ENCODE results near the gene ALDH16A1. TPM values are rescaled to one million over a fixed set of nuclear protein-coding genes. Genes with fewer than 3 reads are reported as not detected.

Gene ALDH16A1
- total and polyA plus RNA-seq, 2 donors (not counting 1 experiment from before 2014, with no cell fraction given), result 2.4 to 24.9 TPM

DNA sequence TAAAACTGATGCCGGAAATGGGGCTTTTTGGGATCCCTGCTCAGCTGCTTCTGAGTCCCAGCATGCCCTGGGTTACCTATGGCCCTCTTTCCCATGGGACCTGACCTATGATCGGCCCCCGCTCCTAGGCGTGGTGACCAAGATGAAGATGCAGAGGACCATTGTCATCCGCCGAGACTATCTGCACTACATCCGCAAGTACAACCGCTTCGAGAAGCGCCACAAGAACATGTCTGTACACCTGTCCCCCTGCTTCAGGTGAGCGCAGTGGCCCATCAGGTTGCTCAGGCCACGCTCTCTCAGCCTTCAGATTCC is 44.7 kb downstream of the ALDH16A1 start:
- H3K79me2 ChIP-seq (ENCODE audit: control insufficient read depth, insufficient read depth, low read length), result peaks cover 28% of the 10 kb centered on the region
- no peaks in the 10 kb centered on the region for H3K9me3 ChIP-seq (ENCODE audit: control insufficient read depth, insufficient read depth, low read depth, low read length)
- H2AFZ ChIP-seq (ENCODE audit: low read length), result no peak overlapping the region
- no peak for DNase-seq (ENCODE audit: low read depth in 2 of 2)
- H3K4me1 ChIP-seq (ENCODE audit: control insufficient read depth, extremely low read depth, insufficient read depth, low read length), result peaks cover 9% of the 10 kb centered on the region
- TF ChIP-seq, protein P1, sequence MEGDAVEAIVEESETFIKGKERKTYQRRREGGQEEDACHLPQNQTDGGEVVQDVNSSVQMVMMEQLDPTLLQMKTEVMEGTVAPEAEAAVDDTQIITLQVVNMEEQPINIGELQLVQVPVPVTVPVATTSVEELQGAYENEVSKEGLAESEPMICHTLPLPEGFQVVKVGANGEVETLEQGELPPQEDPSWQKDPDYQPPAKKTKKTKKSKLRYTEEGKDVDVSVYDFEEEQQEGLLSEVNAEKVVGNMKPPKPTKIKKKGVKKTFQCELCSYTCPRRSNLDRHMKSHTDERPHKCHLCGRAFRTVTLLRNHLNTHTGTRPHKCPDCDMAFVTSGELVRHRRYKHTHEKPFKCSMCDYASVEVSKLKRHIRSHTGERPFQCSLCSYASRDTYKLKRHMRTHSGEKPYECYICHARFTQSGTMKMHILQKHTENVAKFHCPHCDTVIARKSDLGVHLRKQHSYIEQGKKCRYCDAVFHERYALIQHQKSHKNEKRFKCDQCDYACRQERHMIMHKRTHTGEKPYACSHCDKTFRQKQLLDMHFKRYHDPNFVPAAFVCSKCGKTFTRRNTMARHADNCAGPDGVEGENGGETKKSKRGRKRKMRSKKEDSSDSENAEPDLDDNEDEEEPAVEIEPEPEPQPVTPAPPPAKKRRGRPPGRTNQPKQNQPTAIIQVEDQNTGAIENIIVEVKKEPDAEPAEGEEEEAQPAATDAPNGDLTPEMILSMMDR (conservative IDR thresholded peaks at IDR 0.05 in 1 of 2, IDR thresholded peaks at IDR 0.05 in 1 of 2; ENCODE audit: low read depth in 1 of 2, low read length in 2 of 2), result no peak
- TF ChIP-seq EZH2 (IDR thresholded peaks at IDR 0.05; ENCODE audit: low read length, missing control alignments), result no peak
- H3K4me2 ChIP-seq (ENCODE audit: extremely low read depth, insufficient read depth, low read length), result peak overlapping the region; percentile 97
- peak overlapping the region; percentile 92 for H3K27ac ChIP-seq (ENCODE audit: insufficient read depth, low read length)
- H3K9ac ChIP-seq (ENCODE audit: insufficient read depth, low read length), result no peak overlapping the region
- peak overlapping the region; percentile 88 to 97 (median 95) for H3K4me3 ChIP-seq (replicated peaks in 1 of 4; ENCODE audit: control extremely low read depth in 1 of 4, insufficient read depth in 1 of 4, low read depth in 3 of 4, low read length in 4 of 4)
- H3K36me3 ChIP-seq (ENCODE audit: control insufficient read depth, insufficient read depth, low read length), result peaks cover 26% of the 10 kb centered on the region
- H3K27me3 ChIP-seq (ENCODE audit: control insufficient read depth, insufficient read depth, low read length), result no peaks in the 10 kb centered on the region
- no peaks in the 10 kb centered on the region for H4K20me1 ChIP-seq (ENCODE audit: control insufficient read depth, extremely low read depth, insufficient read depth, low read length)

DNA sequence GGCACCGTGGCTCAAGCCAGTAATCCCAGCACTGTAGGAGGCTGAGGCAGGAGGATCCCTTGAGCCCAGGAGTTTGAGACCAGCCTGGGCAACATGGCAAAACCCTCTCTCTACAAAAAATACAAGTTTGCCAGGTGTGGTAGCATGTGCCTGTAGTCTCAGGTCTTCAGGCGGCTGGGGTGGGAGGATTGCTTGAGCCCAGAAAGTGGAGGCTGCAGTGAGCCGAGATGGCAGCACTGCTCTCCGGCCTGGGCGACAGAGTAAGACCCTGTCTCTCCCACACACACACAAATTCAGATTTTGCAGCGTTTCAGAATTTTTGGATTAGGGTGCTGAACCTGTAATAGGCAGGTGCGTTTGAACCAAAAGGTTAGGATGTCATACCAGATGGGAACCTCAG is 45.5 kb downstream of the ALDH16A1 start:
- Histone ChIP-seq H3K9me3 (ENCODE audit: control insufficient read depth, insufficient read depth, low read depth, low read length) (no peaks in the 10 kb centered on the region), H3K4me2 (ENCODE audit: extremely low read depth, insufficient read depth, low read length) (peak overlapping the region; percentile 19), H3K79me2 (ENCODE audit: control insufficient read depth, insufficient read depth, low read length) (peaks cover 28% of the 10 kb centered on the region), H2AFZ (ENCODE audit: low read length) (no peak overlapping the region), H3K4me3 (replicated peaks in 1 of 4; ENCODE audit: control extremely low read depth in 1 of 4, insufficient read depth in 1 of 4, low read depth in 3 of 4, low read length in 4 of 4) (no peak overlapping the region), H3K36me3 (ENCODE audit: control insufficient read depth, insufficient read depth, low read length) (peaks cover 26% of the 10 kb centered on the region), H3K27ac (ENCODE audit: insufficient read depth, low read length) (no peak overlapping the region), H3K4me1 (ENCODE audit: control insufficient read depth, extremely low read depth, insufficient read depth, low read length) (peaks cover 9% of the 10 kb centered on the region), H4K20me1 (ENCODE audit: control insufficient read depth, extremely low read depth, insufficient read depth, low read length) (no peaks in the 10 kb centered on the region), H3K27me3 (ENCODE audit: control insufficient read depth, insufficient read depth, low read length) (no peaks in the 10 kb centered on the region), H3K9ac (ENCODE audit: insufficient read depth, low read length) (no peak overlapping the region)
- TF ChIP-seq, protein P1 (conservative IDR thresholded peaks at IDR 0.05 in 1 of 2, IDR thresholded peaks at IDR 0.05 in 1 of 2; ENCODE audit: low read depth in 1 of 2, low read length in 2 of 2), result no peak
- TF ChIP-seq EZH2 (IDR thresholded peaks at IDR 0.05; ENCODE audit: low read length, missing control alignments), result no peak
- no peak for DNase-seq (ENCODE audit: low read depth in 2 of 2)

DNA sequence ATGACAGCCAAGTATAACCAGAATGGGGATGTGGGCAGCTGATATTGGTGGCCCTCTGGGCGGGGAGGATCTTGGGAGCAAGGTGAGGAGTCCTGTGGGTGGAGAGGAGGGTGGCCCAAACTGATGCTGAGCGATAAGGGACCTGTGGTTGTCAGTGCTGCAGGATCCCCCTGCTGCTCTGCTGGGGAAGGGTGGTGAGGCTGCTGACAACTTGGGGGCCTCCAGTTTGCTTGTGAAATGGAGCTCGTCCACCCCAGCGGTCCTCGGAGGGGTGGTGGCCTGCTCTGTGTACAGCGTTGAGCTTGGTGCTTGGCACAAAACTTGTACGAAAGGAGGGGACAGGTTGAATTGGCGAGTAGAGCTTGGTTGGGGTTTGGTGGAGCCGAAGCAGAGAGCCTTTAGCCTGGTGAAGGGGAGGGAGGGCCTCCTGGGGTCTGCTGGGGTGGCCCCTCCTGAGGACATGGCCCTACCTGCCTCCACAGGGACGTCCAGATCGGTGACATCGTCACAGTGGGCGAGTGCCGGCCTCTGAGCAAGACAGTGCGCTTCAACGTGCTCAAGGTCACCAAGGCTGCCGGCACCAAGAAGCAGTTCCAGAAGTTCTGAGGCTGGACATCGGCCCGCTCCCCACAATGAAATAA is 46.1 kb downstream of the ALDH16A1 start:
- Histone ChIP-seq H2AFZ (ENCODE audit: low read length) (no peak overlapping the region), H3K27ac (ENCODE audit: insufficient read depth, low read length) (no peak overlapping the region), H3K36me3 (ENCODE audit: control insufficient read depth, insufficient read depth, low read length) (peaks cover 26% of the 10 kb centered on the region), H3K4me3 (replicated peaks in 1 of 4; ENCODE audit: control extremely low read depth in 1 of 4, insufficient read depth in 1 of 4, low read depth in 3 of 4, low read length in 4 of 4) (no peak overlapping the region), H3K9me3 (ENCODE audit: control insufficient read depth, insufficient read depth, low read depth, low read length) (no peaks in the 10 kb centered on the region), H3K27me3 (ENCODE audit: control insufficient read depth, insufficient read depth, low read length) (no peaks in the 10 kb centered on the region), H3K4me1 (ENCODE audit: control insufficient read depth, extremely low read depth, insufficient read depth, low read length) (peaks cover 9% of the 10 kb centered on the region), H3K4me2 (ENCODE audit: extremely low read depth, insufficient read depth, low read length) (peak overlapping the region; percentile 19), H3K79me2 (ENCODE audit: control insufficient read depth, insufficient read depth, low read length) (peaks cover 28% of the 10 kb centered on the region), H4K20me1 (ENCODE audit: control insufficient read depth, extremely low read depth, insufficient read depth, low read length) (no peaks in the 10 kb centered on the region), H3K9ac (ENCODE audit: insufficient read depth, low read length) (no peak overlapping the region)
- no peak for DNase-seq (ENCODE audit: low read depth in 2 of 2)
- no peak for TF ChIP-seq EZH2 (IDR thresholded peaks at IDR 0.05; ENCODE audit: low read length, missing control alignments)
- TF ChIP-seq, protein P1 (conservative IDR thresholded peaks at IDR 0.05 in 1 of 2, IDR thresholded peaks at IDR 0.05 in 1 of 2; ENCODE audit: low read depth in 1 of 2, low read length in 2 of 2), result no peak
